ENCODE data around the gene MAJIN.
"Not testable (repeated sequence)": the region's sequence is repeated elsewhere in the genome, so short reads cannot be mapped to it uniquely, and the experiment has no call there.

The MAJIN gene

DNA sequence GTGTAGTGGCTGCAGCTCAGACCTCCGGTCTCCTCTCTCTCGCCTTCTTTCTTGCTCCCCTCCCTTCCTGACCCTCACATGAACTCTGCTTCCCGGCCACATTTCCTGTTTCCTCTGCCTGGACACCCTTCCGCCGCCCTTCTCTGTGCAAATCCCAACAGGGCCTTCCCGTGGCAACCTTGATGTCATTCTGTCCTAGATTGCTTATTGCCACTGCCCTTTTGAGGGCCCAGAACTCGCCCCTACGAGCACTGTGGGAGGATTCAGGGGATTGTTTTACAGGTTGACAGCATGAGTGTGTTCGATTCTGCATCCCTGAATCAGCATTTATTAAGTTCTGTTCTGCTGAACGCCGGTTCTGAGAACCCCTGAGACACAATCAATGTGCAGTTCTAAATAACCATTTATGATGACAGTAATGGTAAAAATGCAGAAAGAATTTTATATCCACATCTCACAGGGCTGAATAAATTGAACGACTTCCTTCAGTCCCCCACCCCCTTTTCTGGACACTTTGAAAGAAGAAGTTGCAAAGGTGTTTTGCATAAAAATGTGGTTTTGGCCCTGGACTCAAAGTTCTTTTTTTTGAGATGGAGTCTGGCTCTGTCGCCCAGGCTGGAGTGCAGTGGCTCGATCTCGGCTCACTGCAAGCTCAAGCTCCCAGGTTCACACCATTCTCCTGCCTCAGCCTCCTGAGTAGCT, 18.5 kb upstream of the MAJIN start:
- DNase-seq (ENCODE audit: low read depth in 2 of 2): no peak

DNA sequence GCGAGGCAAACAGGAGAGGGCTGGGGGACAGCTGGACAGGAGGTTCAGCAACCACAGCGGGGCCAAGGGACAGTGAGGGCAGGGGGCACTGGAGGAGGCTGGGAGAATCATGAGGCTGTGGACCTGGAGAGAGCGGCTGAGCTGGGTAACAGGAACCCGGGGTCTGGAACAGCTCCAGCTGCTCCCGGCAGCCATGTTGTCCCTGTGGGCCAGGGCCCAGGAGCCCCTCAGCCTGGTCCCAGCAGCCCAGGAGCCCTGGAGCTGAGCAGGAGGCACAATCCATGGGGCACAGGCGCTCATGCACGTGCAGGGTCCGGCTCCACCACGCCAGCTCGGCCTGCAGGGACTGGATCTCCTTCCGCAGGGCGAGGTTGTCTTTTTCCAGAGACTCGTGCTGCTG, 17.5 kb upstream of the MAJIN start:
- no peak for DNase-seq (ENCODE audit: low read depth in 2 of 2)

DNA sequence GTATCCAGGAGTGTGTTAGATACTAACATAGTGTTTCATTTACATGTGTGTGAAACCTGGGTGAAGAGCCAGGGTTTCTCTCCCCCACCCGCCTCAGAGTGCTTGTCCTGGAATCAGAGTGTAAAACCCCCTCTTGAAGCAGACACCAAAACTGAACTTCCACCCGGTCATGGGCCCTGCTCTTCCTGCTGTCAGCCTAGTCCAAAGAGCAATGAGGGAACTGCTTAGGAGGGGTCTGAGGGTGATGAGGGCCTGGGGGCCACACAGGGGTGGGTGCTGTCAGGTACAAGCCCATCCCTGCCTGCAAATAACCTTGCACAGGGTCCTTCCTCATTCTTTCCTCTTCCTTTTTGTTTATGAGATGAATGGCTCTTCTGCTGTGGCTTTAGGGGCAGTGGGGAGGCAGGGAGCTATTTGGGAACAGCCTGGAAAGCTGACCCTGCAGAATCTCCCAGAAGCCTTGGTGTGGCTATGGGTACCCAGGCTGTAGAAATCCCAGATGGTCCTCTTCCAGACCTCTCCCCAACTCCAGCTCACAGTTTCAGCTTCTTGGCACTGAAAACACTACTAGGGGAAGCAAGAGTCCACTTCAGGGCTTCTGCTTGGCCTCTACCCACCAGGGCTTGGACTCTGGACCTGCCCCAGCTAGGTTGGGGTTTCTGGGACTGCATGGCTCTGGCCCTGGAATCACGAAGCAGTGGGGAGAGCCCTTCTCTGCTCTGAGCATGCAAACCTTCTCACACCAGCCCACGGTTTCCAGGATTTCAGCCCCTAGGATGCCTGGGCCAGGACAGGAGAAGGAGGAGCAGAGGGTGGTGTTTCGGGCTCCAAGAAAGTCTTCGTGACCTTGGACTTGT, 16.3 kb upstream of the MAJIN start:
- no peak for DNase-seq (ENCODE audit: low read depth in 2 of 2)

DNA sequence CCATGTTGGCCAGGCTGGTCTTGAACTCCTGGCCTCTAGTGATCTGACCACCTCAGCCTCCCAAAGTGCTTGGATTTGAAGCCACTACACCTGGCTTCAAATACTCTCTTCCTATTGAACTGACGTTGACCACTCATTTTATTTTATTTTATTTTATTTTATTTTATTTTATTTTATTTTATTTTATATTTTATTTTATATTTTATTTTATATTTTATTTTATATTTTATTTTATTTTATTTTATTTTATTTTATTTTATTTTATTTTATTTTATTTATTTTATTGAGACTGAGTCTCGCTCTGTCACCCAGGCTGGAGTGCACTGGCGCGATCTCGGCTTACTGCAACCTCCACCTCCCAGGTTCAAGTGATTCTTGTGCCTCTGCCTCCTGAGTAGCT, 11.4 kb upstream of the MAJIN start:
- not testable (repeated sequence) for DNase-seq (ENCODE audit: low read depth in 2 of 2)

DNA sequence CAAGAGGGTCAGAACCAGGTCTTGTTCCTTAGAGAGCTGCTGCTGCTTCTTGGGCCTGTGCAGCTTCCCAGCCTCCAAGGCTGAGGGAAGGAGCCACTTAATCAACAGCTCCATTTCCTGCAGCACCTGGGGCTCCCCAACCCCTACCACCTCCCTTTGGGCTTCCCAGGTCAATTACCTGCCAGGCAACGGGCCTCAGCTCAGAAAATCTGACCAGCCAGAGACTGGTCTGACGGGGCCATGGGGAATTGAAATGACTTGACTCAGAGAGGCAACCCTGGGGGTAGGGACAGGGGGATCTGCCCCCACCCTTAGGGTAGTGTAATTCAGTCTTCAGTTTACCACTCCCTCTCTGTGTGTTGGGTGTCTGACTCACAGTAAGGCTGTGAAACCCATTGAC, 4.7 kb upstream of the MAJIN start:
- DNase-seq (ENCODE audit: low read depth in 2 of 2): no peak

DNA sequence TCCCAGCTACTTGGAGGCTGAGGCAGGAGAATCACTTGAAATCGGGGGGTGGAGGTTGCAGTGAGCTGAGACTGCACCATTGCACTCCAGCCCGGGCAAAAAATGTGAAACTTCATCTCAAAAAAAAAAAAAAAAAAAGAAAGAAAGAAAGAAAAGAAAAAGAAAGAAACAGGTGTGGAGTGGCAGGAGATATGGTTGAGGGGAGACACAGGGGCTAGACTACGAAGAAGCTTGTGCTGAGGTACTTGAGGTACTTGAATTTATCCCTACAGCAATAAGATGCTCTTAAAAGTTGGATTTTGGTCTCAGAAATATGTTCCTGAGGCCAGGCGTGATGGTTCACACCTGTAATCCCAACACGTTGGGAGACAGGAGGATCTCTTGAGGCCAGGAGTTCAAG, 2.2 kb upstream of the MAJIN start:
- no peak for DNase-seq (ENCODE audit: low read depth in 2 of 2)

DNA sequence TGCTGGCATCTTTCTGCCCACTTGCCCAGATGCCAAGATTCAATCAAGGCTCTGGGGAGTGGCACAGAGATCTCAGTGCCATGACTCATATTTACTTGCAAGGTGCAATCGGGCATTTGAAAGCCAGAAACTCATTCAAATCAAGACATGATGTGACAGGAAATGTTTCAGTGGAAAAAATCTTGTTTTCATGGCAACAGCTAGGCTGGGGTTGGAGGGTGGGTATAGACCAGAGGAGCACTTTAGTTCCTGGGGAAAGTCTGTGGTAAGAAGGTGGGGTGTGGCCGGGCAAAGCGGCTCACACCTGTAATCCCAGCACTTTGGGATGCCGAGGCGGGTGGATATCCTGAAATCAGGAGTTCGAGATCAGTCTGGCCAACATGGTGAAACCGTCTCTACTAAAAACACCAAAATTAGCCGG, 1.2 kb downstream of the MAJIN start:
- no peak for DNase-seq (ENCODE audit: low read depth in 2 of 2)

DNA sequence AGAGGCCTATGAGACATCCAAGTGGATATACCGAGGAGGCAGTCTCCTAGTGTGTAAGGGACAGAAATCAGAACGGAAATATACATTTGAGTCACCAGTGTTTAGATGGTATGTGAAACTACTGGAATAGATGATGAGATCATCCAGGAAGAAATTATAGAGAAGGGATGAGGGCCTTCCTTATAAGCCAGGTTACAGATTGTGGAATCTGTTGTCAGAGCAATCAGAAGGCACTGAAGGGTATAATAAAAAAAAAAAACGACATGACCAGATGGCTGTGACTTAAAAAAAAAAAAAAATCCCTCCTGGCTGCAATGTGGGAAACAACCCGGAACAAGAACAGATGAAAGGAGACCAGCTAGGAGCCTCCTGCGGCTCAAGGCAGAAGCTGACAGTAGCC, 2.7 kb downstream of the MAJIN start:
- DNase-seq (ENCODE audit: low read depth in 2 of 2): no peak

DNA sequence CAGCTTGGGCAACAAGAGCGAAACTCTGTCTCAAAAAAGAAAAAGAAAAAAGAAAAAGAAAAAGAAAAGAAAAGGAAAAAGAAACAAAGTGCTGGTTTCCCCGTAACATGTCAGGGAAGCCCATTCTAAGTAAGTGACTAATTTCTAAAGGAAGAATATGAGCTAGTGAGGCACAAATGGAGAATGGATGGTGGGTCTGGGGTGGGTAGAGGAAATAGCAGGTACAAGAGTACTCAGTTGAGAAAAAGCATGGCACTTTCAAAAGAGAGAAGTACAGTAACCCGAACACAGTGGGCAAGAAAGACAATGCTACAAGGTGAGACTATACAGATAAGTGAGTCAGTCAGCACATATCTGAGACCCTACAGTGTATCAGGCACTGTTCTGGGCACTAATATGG, 4.5 kb downstream of the MAJIN start:
- no peak for DNase-seq (ENCODE audit: low read depth in 2 of 2)

DNA sequence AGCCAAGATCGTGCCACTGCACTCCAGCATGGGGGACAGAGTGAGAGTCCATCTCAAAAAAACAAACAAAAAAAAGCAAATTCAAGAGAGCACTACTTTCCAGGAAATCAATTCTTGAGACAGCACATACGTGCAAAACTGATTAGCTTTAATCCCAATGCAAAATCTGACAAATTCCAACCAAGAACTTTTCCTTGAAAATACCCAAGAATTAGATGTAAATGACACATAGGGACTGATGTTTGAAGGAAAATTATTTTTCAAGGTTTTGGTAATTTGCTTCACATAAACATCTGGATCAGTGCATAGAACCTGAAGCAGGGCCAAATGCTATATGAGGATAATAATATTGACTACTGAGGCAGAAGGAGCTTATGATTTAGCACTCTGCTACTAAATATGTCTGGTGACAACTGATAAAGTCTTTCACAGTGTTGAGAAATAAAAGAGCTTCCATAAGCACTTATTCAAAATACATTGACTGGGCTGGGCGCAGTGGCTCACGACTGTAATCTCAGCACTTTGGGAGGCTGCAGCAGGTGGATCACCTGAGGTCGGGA, 8.8 kb downstream of the MAJIN start:
- no peak for DNase-seq (ENCODE audit: low read depth in 2 of 2)

DNA sequence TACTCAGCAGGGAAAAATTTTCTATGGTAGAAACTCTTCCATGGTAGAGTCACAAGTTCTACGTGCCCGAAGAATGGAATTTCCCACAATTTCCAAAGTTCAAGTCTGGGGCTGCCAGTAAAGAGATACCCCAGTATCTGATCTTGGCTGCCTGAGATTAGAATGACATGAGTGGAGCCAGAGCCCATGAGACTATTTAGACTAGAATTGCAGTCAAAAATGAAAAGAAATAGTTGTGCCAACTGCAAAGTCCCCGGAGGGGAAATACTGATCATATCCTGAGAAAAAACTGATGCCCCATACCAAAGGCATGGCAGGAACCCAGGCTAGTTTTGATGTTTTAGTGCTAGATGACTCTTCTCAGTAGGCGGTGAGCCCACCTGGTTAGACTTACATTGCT, 11.2 kb downstream of the MAJIN start:
- no peak for DNase-seq (ENCODE audit: low read depth in 2 of 2)

DNA sequence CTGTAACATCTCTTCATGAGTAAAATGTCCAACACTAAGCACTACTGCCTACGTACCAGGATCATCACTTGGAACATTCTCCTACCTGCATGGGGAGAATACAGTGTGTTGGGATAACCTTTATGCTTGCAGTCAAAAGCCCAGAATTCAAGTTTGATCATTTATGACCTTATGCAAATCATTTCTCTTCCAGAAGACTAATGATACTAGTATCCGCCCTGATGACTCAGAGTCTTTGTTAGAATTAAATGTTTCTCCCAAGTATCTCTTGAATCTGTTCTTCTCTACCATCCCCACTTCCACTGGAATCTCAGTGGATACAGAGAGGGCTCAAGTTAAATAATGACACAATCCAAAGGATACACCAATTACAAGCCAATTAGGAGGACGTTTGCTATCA, 12.4 kb downstream of the MAJIN start:
- DNase-seq (ENCODE audit: low read depth in 2 of 2): no peak

DNA sequence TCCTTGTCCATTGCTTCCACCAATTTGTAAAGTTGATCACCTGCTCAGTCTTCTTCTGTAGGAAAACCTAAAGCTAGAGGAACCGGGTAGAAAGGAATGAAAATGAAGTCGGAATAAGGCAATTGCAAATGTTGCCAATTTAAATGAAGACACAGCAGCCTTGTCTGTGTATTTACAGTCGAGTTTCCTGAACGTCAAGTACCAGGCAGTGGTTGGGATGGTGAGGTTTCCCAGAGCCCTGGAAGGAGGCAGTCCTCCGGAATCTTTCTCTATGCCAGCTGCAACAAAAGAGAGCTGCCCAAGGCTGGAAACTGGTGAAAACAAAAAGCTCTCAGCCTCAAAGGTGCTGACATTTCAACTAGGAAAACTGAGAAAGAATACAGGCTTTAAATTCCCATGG, 17.7 kb downstream of the MAJIN start:
- no peak for DNase-seq (ENCODE audit: low read depth in 2 of 2)

DNA sequence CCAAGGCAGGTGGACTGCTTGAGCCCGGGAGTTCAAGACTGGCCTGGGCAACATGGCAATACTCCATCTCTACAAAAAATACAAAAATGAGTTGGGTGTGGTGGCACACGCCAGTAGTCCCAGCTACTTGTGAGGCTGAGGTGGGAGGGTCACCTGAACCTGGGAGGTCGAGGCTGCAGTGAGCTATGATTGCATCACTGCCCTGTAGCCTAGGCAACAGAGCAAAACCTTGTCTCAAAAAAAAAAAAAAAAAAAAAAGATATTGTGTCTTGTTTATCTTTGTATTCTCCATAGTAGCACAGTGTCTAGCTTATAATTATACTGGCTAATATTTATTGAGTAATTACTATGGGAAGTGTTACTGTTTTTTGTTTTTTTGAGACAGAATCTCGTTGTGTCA, 20.4 kb downstream of the MAJIN start:
- DNase-seq (ENCODE audit: low read depth in 2 of 2): no peak

DNA sequence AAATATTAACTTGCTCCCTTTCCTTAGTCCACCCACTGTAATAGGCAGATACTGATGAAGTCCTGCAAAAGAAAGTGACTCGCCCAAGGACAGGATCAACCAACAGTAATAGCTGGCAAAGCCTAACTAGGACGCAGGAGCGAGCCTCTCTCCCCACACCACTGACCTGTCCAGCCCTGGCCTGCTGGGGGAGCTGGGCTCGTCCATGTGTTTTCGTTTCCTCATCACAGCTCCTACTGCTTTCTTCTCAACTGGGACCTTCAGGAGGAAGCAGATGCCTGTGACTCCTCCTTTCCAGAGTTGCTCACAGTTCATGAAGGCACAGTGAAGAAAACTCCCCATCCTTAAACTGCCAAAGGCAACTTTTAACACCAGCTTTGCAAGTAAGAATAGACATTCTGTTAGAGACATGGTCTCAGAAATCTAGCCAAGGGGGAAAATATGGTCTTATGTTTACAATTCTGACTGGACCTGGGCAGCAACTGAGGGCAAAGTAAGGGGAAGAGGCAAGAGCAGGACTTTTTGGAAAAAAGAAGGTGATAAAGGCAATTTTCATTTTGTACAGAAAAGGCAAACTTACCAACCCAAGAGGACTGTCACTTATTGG, 24.6 kb downstream of the MAJIN start:
- DNase-seq (ENCODE audit: low read depth in 2 of 2): no peak

DNA sequence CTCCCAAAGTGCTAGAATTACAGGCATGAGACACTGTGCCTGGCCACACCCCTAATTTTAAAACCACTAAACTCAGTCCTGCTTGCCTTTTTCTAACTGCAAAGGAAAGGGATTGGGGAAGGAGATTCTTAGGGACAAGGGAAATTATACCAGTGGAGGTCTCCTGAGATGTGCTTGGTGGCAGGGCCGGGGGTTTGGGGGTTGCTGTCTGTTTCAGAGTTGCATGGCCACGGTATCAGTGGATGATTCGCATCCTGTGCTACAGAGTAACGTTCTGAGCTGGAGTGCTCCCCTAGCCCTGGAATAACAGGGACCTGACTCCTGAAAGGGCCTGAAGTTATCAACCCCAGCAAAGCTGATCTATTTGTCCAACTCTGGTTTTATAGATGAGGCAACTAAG, 35.4 kb downstream of the MAJIN start:
- DNase-seq (ENCODE audit: low read depth in 2 of 2): no peak

DNA sequence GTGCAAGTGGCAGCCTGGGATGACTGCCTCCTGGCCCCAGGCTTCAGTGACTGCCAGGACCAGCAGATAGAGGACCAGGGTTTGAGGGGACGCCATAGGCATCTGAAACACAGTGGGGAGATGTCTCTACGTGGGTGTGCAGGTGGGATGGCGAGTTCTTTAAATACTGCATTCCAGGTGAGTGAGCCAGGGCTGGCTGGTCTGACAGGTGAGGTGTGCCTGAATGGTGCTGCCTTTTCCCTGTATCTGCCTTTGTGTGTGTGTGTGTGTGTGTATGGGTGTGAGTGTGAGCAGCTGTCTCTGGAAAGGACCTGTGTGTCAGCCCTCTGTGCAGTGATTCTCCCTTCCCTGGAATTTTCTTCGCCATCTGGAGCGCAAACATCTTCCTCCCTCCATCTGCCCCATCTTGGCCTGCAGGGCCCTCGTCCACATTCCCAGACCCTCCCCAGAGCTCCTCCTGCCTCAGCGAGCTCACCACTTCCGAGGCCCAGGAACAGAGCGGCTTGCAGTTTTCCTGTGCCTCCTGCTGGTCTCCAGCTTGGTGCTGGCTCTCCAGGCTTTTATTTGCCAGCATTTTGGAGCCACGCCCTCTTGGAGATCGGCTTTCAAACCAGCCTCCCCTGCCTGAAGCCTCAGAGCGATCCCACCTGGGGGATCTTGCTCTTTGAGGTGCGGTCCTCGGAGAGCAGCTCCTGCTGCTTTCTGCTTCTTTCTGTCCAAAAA, 36.4 kb downstream of the MAJIN start, which contains the start of gene GPHA2:
Gene GPHA2, minus strand, starts transcription at position 535 of the 723 bp plus-strand sequence. Its CDS starts 433 bp downstream, at position 102.
- DNase-seq (ENCODE audit: low read depth in 2 of 2): no peak

DNA sequence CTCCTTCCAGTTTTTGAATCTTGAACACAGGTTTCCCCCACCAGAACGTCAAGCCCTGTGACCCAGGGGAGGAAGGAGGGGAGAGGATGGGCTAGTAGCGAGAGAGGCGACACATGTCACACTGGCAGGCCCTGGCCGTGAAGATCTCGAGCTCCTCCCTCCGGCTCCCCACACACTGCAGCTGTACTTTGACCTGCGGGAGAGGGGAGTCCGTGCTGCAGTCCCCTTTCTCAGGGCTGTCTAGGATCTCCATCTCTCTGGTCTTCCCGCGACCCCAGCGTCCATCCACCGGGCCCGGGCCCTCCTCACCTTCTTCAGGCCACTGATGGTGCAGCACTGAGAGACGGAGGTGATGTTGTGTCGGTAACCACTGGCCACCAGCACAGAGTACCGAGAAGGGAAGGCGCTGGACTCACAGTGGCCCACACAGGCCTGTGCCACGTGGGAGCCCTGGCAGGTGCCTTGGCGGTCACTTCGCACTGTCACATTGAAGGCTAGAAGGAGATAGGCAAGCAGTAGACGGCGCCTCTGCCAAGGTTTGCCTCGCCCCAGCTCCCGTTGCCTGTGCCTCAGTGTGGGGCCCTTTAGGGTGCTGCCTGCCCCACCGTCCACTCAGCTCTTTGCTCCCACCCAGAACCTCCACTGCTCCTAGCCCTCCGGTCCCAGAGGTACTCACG, 37.1 kb downstream of the MAJIN start:
- no peak for DNase-seq (ENCODE audit: low read depth in 2 of 2)

DNA sequence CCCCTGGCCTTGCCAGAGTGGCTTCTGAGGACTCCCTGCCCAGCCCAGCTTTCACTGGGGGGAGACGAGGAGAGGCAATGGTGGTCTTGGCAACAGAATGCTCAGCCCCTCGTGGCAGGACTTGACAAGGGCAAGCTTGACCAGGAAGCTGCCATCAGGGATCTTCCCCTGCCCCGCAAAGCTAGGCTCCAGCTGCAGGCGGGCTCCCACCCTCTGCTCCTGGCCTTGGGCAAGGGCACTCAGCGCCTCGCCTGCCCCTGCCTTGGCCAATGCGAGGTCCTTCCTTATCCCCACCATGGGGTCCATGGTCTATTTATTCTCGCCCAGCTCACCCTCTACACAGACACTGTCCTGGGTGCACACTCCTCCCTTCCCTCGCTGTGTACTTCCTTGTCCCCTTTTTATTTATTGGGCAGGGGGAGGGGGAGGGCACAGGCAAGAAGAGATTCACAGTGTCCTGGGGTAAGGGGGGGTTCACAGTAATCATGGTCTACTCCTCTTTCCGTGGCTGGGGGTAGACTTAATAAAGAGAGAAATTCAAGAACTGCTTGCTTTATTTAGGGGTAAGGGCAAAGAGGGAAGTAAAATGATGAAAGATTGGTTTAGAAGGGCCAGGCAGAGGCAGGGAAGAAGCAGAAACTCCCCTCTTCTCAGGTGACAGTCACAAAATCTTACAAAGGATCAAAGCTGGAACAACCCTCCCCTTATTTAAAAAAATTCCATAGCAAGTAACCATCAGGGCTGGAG, 37.8 kb downstream of the MAJIN start:
- DNase-seq (ENCODE audit: low read depth in 2 of 2): no peak

DNA sequence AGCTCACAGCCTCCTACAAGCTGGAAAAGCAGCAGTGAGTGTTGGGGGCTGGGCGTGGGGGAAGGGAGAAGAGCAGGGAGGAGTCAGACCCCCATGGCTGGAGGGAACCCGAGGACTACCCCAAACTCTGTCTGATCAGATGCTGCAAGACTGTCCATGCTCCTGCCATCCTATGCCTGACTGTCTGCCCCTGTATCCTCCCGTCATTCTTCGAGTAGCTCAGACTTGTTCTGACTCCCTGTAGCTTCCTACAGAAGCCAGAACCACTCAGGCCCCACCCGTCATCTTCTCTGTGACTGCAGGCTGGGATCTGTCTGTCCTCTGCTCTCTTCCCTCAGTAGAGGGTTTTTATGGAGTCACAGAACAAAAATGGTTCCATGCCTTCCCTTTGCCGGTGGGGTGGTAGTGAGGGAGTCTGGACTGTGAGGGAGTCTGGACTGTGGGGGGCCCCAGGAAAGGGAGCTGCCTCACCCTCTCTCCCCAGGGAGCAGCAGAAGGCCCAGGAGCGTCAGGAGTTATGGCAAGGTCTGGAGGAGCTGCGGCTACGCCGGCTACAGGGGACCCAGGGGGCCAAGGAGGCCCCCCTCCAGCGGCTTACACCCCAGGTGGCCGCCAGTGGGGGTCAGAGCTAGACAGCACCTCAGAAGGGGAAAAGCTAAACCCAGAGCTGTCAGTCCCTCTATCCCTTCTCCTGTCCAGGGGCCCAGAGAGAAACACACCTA, 38.5 kb downstream of the MAJIN start:
- DNase-seq (ENCODE audit: low read depth in 2 of 2): no peak

Measured in activated CD8-positive, alpha-beta memory T cell treated with anti-CD3 and anti-CD28 coated beads for 4 hours (primary cell).